Fibroblast of lung (primary cell): Measurements from ENCODE around the gene RNF227. TPM values are rescaled to one million over a fixed set of nuclear protein-coding genes. Genes with fewer than 3 reads are reported as not detected.
A peak's percentile ranks its signal among the peaks of the same experiment; 100 is the strongest.

Source experiments
- DNase-seq, 2 donors: peaks; one replicate each; pipeline versions ENCODE4 v3.0.0 to v3.0.0-alpha.2; 2010; ENCODE audit warnings: low read depth in 2 of 2
- H2AFZ ChIP-seq: 2 replicates; pipeline ENCODE4 v1.5.1; 2012; ENCODE audit warnings: low read length, control low read depth, inconsistent platforms
- H3K27ac ChIP-seq: 2 replicates; pipeline ENCODE4 v1.5.1; 2011; ENCODE audit warnings: low read length, control low read depth; ENCODE audit not compliant: insufficient read depth
- H3K27me3 ChIP-seq: 2 replicates; pipeline ENCODE4 v1.5.1; 2011; ENCODE audit warnings: mild to moderate bottlenecking, low read length; ENCODE audit not compliant: control insufficient read depth, insufficient read depth
- H3K36me3 ChIP-seq: 2 replicates; pipeline ENCODE4 v1.5.1; 2011; ENCODE audit warnings: low read length; ENCODE audit not compliant: control insufficient read depth, insufficient read depth
- H3K4me1 ChIP-seq: 2 replicates; pipeline ENCODE4 v1.5.1; 2011; ENCODE audit warnings: low read length; ENCODE audit not compliant: control insufficient read depth, insufficient read depth; ENCODE audit errors: extremely low read depth
- H3K4me2 ChIP-seq: 2 replicates; pipeline ENCODE4 v1.5.1; 2011; ENCODE audit warnings: low read length, control low read depth; ENCODE audit not compliant: insufficient read depth; ENCODE audit errors: extremely low read depth
- H3K4me3 ChIP-seq, 4 experiments: fragments of 200-600 bp in 1 of 4; sonication (generic) in 1 of 4; replicated peaks in 1 of 4; 2 replicates each; pipeline ENCODE4 v1.5.1; 2011 to 2016; ENCODE audit warnings: low read length in 4 of 4, low read depth in 3 of 4, mild to moderate bottlenecking in 3 of 4, control low read depth in 2 of 4, inconsistent platforms in 1 of 4, mixed read lengths in 1 of 4; ENCODE audit not compliant: insufficient read depth in 1 of 4; ENCODE audit errors: control extremely low read depth in 1 of 4
- H3K79me2 ChIP-seq: 2 replicates; pipeline ENCODE4 v1.5.1; 2012; ENCODE audit warnings: mild to moderate bottlenecking, low read length, inconsistent platforms; ENCODE audit not compliant: control insufficient read depth, insufficient read depth
- H3K9ac ChIP-seq: 2 replicates; pipeline ENCODE4 v1.5.1; 2011; ENCODE audit warnings: mild to moderate bottlenecking, low read length, control low read depth; ENCODE audit not compliant: insufficient read depth
- H3K9me3 ChIP-seq: 2 replicates; pipeline ENCODE4 v1.5.1; 2012; ENCODE audit warnings: low read depth, low read length; ENCODE audit not compliant: control insufficient read depth, insufficient read depth
- H4K20me1 ChIP-seq: 2 replicates; pipeline ENCODE4 v1.5.1; 2011; ENCODE audit warnings: low read length; ENCODE audit not compliant: control insufficient read depth, insufficient read depth; ENCODE audit errors: extremely low read depth
- CTCF ChIP-seq, 2 donors: IDR thresholded peaks in 1 of 2; conservative IDR thresholded peaks in 1 of 2; 1 replicate in 1 of 2; 2 replicates in 1 of 2; pipeline ENCODE4 v1.5.1; 2011 to 2012; ENCODE audit warnings: low read length in 2 of 2, control low read depth in 1 of 2, inconsistent platforms in 1 of 2, low read depth in 1 of 2, mild to moderate bottlenecking in 1 of 2
- EZH2 ChIP-seq: IDR thresholded peaks from 2 replicates; pipeline ENCODE4 v1.5.1; 2012; ENCODE audit warnings: low read length, control low read depth, mild to moderate bottlenecking; ENCODE audit errors: missing control alignments
- polyA plus RNA-seq, 2 donors: library from polyadenylated mRNA; depleted of rRNA in 1 of 2; stranded (reverse) in 1 of 2; unstranded in 1 of 2; fragments of >200 nt; gene quantifications; 2 replicates each; pipeline ENCODE4 v1.2.1, GENCODE V29; 2011 to 2012; ENCODE audit warnings: missing spikeins in 1 of 2
- total RNA-seq: library from RNA; depleted of rRNA; stranded (reverse); fragments of >200 nt; gene quantifications from 2 replicates; pipeline ENCODE4 v1.2.1, GENCODE V29; 2014

The RNF227 gene
- total and polyA plus RNA-seq, 2 donors (not counting 1 experiment from before 2014, with no cell fraction given), result 1.8 to 2.8 TPM

- TF ChIP-seq EZH2, result no peak
- TF ChIP-seq CTCF (conservative IDR thresholded peaks at IDR 0.05 in 1 of 2, IDR thresholded peaks at IDR 0.05 in 1 of 2; ENCODE audit: low read depth in 1 of 2, low read length in 2 of 2), result peak; percentile 33 to 46
- Histone ChIP-seq H3K9ac (no peak overlapping the region), H3K27me3 (no peaks in the 10 kb centered on the region), H3K79me2 (peaks cover 22% of the 10 kb centered on the region), H3K36me3 (peaks cover 14% of the 10 kb centered on the region), H3K9me3 (no peaks in the 10 kb centered on the region), H4K20me1 (no peaks in the 10 kb centered on the region), H3K27ac (peak overlapping the region; percentile 11), H3K4me2 (peak overlapping the region; percentile 86), H2AFZ (no peak overlapping the region), H3K4me1 (peaks cover 12% of the 10 kb centered on the region), H3K4me3 (peak overlapping the region; percentile 17 to 65 (median 41))
- DNase-seq, result peak; percentile 83 to 97
Observed at GRCh38 chr17:7889166-7889955, 26.7 kb downstream of the RNF227 start.

DNA sequence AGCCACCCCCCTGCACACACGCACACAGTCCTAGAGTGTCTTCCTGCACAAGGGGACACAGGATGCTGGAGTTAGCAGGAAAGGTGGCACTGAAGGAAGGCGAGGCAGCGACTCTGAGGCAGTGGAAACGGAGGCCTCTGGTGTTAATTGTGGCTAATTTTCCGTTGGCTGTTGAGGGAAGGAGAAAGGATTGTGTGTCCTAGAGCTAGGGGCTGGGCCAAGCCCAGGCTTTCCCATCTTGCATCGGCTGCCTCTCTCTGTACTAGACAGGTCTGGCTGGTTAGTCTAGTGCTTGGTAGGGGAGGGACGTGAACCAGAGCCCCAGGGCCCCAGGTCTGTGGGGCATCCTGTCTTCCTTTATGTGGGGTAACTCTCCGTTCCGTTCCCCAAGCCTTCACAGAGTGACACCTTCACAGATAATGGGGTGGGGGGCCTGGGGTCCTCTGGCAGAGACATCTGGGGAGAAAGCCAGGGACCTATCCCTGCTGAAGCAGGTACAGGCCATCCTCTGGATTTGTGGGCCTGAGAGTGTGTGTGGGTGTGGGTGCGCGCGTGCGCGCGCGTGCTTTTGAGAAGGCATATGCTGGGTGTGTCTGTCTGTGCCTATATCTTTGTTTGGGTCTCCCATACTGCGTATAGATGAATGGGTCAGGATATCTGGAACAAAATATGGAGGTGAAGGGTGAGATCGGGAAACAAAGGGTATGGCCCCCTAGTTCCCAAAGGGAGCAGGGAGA, 27.7 kb downstream of the RNF227 start, which contains the start of gene CHD3:
TSS of gene CHD3 (plus strand) at position 606 of the 737 bp plus-strand sequence. CDS start 212 bp downstream, outside the sequence.
- peak within 1 kb of the TSS; percentile 52 to 65 (median 56) for H3K4me3 ChIP-seq
- H4K20me1 ChIP-seq, result no peaks in the 10 kb centered on the region
- peaks cover 22% of the 10 kb centered on the region for H3K79me2 ChIP-seq
- peak within 1 kb of the TSS; percentile 85 for H3K27ac ChIP-seq
- H3K9me3 ChIP-seq, result no peaks in the 10 kb centered on the region
- H3K4me2 ChIP-seq, result peak within 1 kb of the TSS; percentile 100
- peak within 1 kb of the TSS; percentile 62 for H2AFZ ChIP-seq
- H3K9ac ChIP-seq, result peak within 1 kb of the TSS; percentile 67
- H3K27me3 ChIP-seq, result no peaks in the 10 kb centered on the region
- peak in 1 of 2 donors; percentile 38 for DNase-seq
- peaks cover 7% of the 10 kb centered on the region for H3K36me3 ChIP-seq
- TF ChIP-seq EZH2, result no peak
- TF ChIP-seq CTCF (conservative IDR thresholded peaks at IDR 0.05 in 1 of 2, IDR thresholded peaks at IDR 0.05 in 1 of 2; ENCODE audit: low read depth in 1 of 2, low read length in 2 of 2), result no peak
- peaks cover 12% of the 10 kb centered on the region for H3K4me1 ChIP-seq
